Stimulated activated CD4-positive, alpha-beta T cell treated with anti-CD3 and anti-CD28 coated beads, Interleukin-15, amount 100 ng/mL, for 48 hours (primary cell): Measurements from ENCODE around the gene ME2.
"Not testable (repeated sequence)": the region's sequence is repeated elsewhere in the genome, so short reads cannot be mapped to it uniquely, and the experiment has no call there.

Source experiments
- DNase-seq, 2 donors: peaks; one replicate each; pipeline ENCODE4 v3.0.0-alpha.2; 2020; ENCODE audit warnings: low read depth in 2 of 2

Gene ME2

DNA sequence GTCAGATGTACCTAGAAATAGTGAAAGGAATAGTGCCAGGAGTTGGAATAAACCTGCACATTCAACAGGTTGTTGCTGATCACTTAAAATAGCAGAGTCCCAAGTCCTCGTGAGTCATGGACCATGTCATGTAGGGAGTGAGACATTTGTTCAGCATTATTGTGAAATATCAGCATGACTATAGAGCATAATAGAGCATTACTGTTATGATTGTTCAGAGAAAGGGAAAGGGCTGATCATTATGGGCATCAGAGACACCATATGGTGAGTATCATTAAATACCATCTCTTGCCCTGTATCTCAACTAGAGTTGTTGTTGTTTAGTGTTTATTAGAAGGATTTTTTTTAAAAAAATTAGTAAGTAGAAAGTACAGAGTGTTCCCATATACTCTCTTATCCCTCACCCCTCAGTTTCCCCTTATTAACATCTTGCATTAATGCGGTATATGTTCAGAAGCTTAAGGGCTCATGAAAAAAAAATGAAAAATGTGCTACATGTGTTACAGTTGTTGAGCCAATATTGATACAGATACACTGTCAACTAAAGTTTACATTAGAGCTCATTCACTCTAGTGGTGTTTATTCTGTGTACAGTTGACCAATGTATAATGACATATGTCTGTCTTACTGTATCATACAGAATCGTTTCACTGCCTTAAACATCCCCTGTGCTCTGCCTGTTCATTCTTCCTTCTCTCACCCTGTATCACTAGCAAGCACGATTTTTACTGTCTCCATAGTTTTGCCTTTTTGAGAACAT lies 94.6 kb downstream of the ME2 start:
- DNase-seq, result peak in 1 of 2 donors; percentile 5

DNA sequence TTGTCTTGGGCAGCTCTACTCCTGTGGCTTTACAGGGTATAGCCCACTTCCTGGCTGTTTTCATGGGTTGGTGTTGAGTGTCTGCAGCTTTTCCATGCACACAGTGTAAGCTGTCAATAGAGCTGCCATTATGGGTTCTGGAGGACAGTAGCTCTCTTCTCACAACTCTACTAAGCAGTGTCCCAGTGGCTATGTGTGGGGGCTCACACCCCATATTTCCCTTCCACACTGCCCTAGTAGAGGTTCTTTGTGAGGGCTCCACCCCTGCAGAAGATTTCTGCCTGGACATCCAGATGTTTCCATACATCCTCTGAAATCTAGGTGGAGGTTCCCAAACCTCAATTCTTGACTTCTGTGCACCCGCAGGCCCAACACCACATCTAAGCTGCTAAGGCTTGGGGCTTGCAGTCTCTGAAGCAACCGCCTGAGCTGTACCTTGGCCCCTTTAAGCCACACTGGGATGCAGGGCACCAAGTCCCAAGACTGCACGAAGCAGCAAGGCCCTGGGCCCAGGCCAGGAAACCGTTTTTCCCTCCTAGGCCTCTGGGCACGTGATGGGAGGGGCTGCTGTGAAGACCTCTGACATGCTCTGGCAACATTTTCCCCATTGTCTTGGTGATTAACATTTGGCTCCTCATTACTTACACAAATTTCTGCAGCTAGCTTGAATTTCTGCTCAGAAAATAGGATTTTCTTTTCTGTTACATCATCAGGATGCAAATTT lies 98.3 kb downstream of the ME2 start:
- DNase-seq, result no peak

DNA sequence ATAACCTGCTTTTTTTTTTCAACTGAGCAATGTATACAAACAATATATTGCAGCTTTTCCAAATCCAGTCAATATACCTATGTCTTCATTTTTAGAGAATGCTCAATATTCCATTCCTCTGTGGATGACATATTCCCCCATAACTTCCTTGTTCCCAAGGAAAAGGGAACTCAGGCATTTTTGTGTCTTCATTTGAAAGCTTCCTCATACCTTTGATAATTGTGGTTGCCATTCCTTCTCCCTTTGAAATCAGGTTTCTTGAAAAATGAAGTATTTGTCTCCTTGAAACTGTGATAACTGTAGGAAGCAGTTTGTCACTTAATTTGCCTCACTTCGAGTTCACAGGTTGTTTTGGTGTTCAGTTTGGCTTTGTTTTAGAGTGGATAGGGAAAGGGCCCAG lies 102.5 kb downstream of the ME2 start:
- no peak for DNase-seq

DNA sequence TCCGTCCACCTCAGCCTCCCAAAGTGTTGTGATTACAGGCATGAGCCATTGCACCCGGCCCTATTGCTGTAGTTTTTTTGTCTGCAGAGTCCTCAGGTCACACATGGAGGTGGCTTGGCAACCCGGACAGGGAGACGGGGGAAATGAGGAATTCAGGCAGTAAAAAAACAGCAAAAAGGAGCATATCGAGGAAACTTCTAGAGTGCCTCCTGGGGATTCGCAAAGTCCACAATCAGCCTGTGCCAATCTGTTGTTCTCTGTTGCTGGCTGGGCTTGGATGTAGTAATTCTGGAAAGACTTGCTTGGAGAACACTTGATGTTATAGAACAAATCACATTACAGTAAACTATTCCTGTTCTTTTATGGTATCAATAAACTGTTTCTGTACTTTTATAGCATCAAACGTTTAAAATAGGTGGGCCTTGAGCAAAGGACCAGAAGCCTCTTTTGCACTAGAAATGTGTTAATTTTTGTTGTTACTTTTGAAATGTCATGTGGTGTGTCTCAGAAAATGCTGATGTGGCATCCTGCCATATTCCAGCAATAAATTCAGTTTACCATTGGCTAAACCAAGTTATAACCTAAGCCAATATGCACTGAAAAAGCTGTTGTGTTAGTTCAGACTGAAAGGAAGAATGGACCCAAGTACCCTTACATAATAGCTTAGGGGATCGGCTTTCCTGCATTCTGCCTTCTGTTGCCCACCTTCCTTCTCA lies 103.3 kb downstream of the ME2 start:
- no peak for DNase-seq

DNA sequence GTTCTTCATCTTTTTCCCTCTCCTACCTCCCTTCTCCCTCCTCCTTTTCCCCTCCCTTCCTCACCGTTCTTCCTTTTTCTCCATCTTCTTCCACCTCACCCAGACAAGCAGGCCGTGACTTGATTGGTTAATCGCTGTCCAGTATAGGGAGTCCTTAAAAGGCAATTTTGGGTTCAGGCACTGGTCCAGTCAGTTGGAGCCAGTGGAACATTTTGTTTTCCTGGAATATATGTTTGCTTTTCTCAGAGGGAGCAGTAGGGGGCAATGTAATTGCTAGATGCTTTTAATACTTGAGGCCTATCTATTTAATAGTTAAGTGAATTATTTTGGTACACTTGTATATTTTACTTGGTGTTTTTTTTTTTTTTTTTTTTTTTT lies 103.9 kb downstream of the ME2 start:
- DNase-seq, result no peak

DNA sequence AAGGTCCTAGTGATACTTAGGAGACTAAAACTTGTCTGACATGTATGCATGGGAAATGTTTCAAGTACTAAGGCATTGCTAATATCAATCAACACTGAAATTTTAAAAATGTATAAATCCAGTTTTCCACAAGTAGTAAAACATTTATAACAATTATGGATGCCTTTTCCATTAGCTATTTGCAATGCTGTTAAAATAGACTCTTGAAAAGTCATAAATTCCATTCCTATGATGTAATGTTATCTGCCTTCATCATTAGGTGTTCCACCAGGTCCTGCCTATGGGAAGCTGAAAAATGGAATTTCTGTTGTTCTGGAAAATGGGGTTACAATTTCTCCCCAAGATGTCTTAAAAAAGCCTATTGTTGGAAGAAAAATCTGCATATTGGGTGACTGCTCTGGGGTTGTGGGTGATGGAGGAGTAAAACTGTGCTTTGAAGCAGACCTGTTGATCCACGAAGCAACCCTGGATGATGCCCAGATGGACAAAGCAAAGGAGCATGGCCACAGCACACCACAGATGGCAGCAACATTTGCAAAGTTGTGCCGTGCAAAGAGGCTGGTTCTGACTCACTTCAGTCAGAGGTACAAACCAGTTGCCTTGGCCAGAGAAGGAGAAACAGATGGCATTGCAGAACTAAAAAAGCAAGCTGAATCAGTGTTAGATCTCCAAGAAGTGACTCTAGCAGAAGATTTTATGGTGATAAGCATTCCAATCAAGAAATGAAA lies 107.6 kb downstream of the ME2 start:
- DNase-seq, result no peak

DNA sequence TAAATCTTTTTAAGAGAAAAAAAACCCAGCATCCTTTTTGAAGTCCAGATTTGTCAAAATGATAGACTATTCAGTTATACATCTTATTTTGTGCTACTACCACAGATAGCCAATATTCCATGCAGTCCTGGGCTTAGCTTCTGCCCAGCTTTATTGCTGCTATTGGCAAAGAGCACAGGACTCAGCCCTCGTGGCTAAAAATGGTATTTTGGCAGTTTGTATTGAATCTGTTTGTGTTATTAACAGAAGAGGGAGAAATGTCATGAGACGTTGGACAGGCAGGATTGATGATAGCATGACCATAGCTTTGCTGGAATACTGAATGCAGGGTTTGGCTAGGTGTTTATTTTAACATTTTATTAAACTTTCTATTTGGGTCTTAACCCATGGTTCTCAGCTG lies 108.3 kb downstream of the ME2 start:
- DNase-seq, result no peak

DNA sequence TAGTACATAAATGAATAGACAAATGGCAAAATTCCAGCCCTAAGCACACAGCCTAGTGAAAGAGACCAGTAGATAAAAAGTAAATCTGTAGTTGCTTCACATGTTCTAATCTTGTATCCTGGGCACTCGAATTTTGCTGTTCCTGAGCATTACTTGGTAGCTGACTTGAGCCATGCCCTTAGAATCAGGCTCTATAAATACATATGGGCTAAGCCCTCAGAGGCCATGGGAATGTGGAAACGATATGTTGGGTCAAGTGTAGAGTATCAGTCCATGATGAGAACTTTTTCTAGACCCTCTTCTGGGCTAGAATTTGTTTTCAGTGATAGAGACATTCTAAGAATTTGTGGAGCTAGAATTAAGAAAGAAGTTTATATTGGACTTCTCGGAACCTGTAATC lies 110.8 kb downstream of the ME2 start:
- DNase-seq, result no peak

DNA sequence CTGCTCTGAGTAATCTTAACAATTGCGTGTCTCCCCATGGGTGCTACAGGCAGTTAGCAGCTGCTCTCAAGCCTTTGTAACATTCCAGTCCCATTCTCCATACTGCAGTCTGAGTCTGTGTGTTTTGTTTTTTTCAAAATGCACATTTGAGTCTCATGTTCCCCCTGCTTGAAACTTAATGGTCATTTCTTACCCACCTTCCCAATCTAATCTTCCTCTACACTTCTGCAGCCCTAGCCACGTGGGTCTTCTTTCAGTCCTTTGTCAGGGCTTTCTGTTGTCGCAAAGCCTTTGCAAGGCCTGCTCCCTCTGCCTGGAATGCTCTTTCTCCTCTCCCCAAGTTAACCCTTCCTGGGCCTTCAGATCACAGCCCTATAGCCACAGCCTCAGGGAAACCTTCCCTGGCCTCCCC lies 113.4 kb downstream of the ME2 start:
- no peak for DNase-seq

DNA sequence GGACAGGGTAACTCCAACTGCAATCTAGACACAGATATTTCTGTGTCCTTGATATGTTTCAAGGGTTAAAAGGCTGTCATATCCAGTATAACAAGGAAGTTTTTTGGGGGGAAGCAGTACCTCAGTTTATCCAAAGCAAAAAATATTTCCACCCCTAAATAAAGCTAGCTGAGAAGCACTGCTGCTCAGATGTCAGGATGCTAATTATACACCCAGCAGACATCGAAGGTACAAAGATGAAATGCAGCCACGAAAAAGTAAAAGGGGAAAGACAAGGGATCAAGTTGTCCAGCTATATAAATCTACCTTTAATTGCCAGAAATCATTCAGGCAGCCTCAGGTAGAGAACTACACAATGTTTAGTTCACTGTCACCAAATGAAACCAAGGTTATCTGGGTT lies 115.1 kb downstream of the ME2 start:
- DNase-seq, result no peak

DNA sequence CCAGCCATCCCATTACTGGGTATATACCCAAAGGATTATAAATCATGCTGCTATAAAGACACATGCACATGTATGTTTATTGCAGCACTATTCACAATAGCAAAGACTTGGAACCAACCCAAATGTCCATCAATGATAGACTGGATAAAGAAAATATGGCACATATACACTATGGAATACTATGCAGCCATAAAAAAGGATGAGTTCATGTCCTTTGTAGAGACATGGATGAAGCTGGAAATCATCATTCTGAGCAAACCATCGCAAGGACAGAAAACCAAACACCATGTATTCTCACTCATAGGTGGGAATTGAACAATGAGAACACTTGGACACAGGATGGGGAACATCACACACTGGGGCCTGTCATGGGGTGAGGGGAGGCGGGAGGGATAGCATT lies 124.3 kb downstream of the ME2 start:
- not testable (repeated sequence) for DNase-seq
